Uterus (tissue), 4 donors: ENCODE data around the gene MEIS3. TPM values are rescaled to one million over a fixed set of nuclear protein-coding genes. Genes with fewer than 3 reads are reported as not detected.
A peak's percentile ranks its signal among the peaks of the same experiment; 100 is the strongest.

Experiments
- DNase-seq, 2 donors: peaks; one replicate each; pipeline ENCODE4 v3.0.0-alpha.2; 2019 to 2020
- H3K27ac ChIP-seq, 2 donors: fragments of 200-600 bp; sonication (generic); 1 replicate in 1 of 2; 2 replicates in 1 of 2; pipeline ENCODE4 v1.5.1; 2016 to 2018
- H3K27me3 ChIP-seq, 2 donors: fragments of 200-600 bp; sonication (generic); one replicate each; pipeline ENCODE4 v1.5.1; 2018 to 2019; ENCODE audit warnings: control low read depth in 1 of 2
- H3K36me3 ChIP-seq, 2 donors: fragments of 200-600 bp; sonication (generic); one replicate each; pipeline ENCODE4 v1.5.1; 2019; ENCODE audit warnings: control low read depth in 1 of 2
- H3K4me1 ChIP-seq, 2 donors: fragments of 200-600 bp; sonication (generic); one replicate each; pipeline ENCODE4 v1.5.1; 2018 to 2019; ENCODE audit warnings: control low read depth in 1 of 2
- H3K4me3 ChIP-seq, 2 donors: fragments of 200-600 bp; sonication (generic); 1 replicate in 1 of 2; 2 replicates in 1 of 2; pipeline ENCODE4 v1.5.1; 2018 to 2019; ENCODE audit warnings: mild to moderate bottlenecking in 1 of 2
- H3K9me3 ChIP-seq, 2 donors: fragments of 200-600 bp; sonication (generic); one replicate each; pipeline ENCODE4 v1.5.1; 2019; ENCODE audit warnings: control low read depth in 1 of 2
- POLR2A ChIP-seq, 2 donors: fragments of 450-650 bp; IDR thresholded peaks; one replicate each; pipeline ENCODE4 v1.6.1; 2016; ENCODE audit warnings: antibody characterized with exemption in 2 of 2, mild to moderate bottlenecking in 1 of 2, moderate library complexity in 1 of 2
- intact Hi-C: fragments of 100-400 bp; cut with DNase I; formaldehyde crosslinking; loops from one replicate; pipeline ENCODE4 v1.15.1; 2023; ENCODE audit warnings: low total_unique reads
- total RNA-seq, 4 donors: library from RNA; depleted of rRNA in 3 of 4; stranded (reverse); fragments of >200 nt in 3 of 4; gene quantifications; one replicate each; pipeline versions ENCODE4 v1.1.0 to v1.2.4, GENCODE V29; 2014 to 2023
- TF ChIP-seq, protein P1 (sequence below), 4 experiments: fragments of 200-600 bp in 2 of 4; fragments of 450-650 bp in 2 of 4; sonication (generic) in 2 of 4; IDR thresholded peaks; one replicate each; pipeline ENCODE4 v1.5.1; 2016 to 2019; ENCODE audit warnings: antibody characterized with exemption in 4 of 4, mild to moderate bottlenecking in 2 of 4, moderate library complexity in 1 of 4
- donor health status: DM: yes; HTN: yes; CAD: no.

Gene MEIS3
- total RNA-seq, 4 donors from 2014 or later: 28.9 to 133 (median 75.0) TPM

DNA sequence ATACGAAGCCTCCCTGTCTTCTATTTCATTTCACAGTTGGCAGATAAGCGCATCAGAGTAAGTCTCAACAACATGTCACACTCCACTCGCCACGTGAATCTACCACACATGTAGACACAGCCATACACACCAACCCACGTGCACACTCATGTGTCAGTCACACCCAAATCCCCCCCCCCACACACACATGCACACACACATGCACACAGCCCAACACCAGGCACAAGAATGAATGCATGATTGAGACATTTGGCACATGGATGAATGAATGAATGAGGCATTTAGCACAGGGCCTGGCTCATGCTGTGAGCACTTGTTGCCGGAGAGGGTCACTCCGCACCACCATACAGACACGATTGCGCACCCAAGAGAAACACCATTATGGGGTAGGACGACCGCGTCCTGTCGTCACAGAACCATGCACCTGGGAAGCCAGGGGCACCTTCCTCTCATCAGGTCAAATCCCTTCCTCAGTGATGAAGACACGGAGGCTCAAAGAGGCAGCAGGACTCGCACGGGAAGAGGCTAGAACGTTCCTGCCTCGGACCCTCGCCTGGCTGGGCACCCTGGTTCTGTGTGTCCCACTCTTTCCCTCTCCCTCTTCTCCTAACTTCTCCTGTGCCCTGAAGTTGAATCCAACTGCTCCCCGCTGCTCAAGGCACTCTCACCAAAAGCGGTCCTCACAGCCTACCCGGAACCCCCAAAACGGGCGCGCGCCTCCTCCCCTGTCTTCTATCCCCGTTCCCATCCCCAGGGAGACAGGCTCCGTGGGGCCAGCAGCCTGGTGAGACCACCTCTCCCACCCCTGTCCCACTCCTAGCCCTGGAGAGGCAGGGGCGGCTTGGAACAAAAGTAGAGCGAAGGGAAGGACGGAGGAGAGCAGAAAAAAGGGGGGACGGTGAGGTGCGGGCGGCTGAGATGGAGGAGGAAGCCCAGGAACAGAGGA is 1.3 kb downstream of the MEIS3 start:
- Histone ChIP-seq H3K4me1 (peaks cover 0 to 10% of the 10 kb centered on the region in 2 donors), H3K27me3 (no peaks in the 10 kb centered on the region), H3K9me3 (no peaks in the 10 kb centered on the region), H3K27ac (peak overlapping the region; percentile 68 to 91), H3K36me3 (no peaks in the 10 kb centered on the region), H3K4me3 (peak overlapping the region; percentile 50 to 67)
- intact Hi-C loops: no loop called here
- DNase-seq: no peak
- TF ChIP-seq, protein P1, sequence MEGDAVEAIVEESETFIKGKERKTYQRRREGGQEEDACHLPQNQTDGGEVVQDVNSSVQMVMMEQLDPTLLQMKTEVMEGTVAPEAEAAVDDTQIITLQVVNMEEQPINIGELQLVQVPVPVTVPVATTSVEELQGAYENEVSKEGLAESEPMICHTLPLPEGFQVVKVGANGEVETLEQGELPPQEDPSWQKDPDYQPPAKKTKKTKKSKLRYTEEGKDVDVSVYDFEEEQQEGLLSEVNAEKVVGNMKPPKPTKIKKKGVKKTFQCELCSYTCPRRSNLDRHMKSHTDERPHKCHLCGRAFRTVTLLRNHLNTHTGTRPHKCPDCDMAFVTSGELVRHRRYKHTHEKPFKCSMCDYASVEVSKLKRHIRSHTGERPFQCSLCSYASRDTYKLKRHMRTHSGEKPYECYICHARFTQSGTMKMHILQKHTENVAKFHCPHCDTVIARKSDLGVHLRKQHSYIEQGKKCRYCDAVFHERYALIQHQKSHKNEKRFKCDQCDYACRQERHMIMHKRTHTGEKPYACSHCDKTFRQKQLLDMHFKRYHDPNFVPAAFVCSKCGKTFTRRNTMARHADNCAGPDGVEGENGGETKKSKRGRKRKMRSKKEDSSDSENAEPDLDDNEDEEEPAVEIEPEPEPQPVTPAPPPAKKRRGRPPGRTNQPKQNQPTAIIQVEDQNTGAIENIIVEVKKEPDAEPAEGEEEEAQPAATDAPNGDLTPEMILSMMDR (IDR thresholded peaks at IDR 0.05): no peak
- TF ChIP-seq POLR2A (IDR thresholded peaks at IDR 0.05): no peak

DNA sequence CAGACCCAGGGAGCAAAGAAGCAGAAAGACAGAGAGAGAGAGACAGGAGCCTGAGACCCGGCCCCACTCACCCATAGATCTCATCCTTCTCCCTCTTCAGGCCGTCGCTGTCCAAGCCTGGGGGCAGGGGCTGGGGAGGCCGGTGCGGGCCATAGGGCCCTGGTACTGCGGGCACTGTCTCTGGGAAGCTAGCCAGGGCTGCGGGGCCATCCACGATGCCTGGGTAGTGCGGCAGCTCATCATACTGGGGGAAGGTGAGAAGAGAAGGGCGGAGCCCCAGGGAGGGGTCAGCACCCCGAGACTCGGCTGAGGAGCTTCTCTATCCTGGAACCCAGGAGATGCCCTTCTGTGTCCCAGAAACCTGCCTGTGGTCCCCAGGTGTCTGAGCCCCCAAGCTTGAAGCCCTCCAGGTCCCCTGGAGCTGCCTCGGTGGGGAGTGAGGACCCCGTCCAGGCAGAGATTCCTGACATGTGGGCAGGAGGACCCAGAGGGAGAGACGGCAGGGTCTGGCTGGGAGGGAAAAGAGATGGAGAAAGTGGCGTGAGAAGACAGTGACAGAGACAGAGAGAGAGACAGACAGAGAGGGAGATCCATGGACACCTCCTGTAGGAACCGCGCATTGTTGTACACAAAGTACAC is 2.1 kb downstream of the MEIS3 start:
- Histone ChIP-seq H3K27me3 (no peaks in the 10 kb centered on the region), H3K27ac (peak overlapping the region; percentile 37 to 50), H3K36me3 (no peaks in the 10 kb centered on the region), H3K4me3 (no peak overlapping the region), H3K4me1 (peaks cover 0 to 10% of the 10 kb centered on the region in 2 donors), H3K9me3 (no peaks in the 10 kb centered on the region)
- DNase-seq: no peak
- TF ChIP-seq POLR2A (IDR thresholded peaks at IDR 0.05): no peak
- TF ChIP-seq, protein P1 (IDR thresholded peaks at IDR 0.05): no peak
- intact Hi-C loops: no loop called here

GRCh38 chr19:47416643-47416985 is 2.7 kb downstream of the MEIS3 start:
- Histone ChIP-seq H3K27me3 (no peaks in the 10 kb centered on the region), H3K4me1 (peaks cover 0 to 10% of the 10 kb centered on the region in 2 donors), H3K9me3 (no peaks in the 10 kb centered on the region), H3K27ac (peak overlapping the region in 1 of 2 donors; percentile 50), H3K36me3 (no peaks in the 10 kb centered on the region), H3K4me3 (no peak overlapping the region)
- TF ChIP-seq POLR2A (IDR thresholded peaks at IDR 0.05): no peak
- TF ChIP-seq, protein P1 (IDR thresholded peaks at IDR 0.05): no peak
- intact Hi-C loops: no loop called here
- no peak for DNase-seq

GRCh38 chr19:47415953-47416642 is 3.2 kb downstream of the MEIS3 start:
- no peaks in the 10 kb centered on the region for H3K36me3 ChIP-seq
- no peak overlapping the region for H3K27ac ChIP-seq
- H3K4me3 ChIP-seq: no peak overlapping the region
- TF ChIP-seq, protein P1 (IDR thresholded peaks at IDR 0.05): no peak
- no peak for TF ChIP-seq POLR2A (IDR thresholded peaks at IDR 0.05)
- intact Hi-C loops: no loop called here
- no peak for DNase-seq
- no peaks in the 10 kb centered on the region for H3K9me3 ChIP-seq
- no peaks in the 10 kb centered on the region for H3K27me3 ChIP-seq
- peaks cover 0 to 10% of the 10 kb centered on the region in 2 donors for H3K4me1 ChIP-seq
